Smooth muscle cell (in vitro differentiated cells): ENCODE results near the gene ADH1B. TPM values are rescaled to one million over a fixed set of nuclear protein-coding genes. Genes with fewer than 3 reads are reported as not detected.

Experiments
- DNase-seq: peaks from one replicate; lab custom pipeline; 2025; ENCODE audit not compliant: unreplicated experiment; lab: John Stamatoyannopoulos, UW
- H2AFZ ChIP-seq: fragments of 200-600 bp; sonication (generic); 2 replicates; pipeline ENCODE4 v1.6.0; 2016; ENCODE audit warnings: antibody characterized with exemption, low read depth, mild to moderate bottlenecking
- H3F3A ChIP-seq: fragments of 200-600 bp; sonication (generic); 2 replicates; pipeline ENCODE4 v1.6.0; 2017; ENCODE audit warnings: antibody characterized with exemption, low read depth
- H3K27ac ChIP-seq: fragments of 200-600 bp; sonication (generic); 2 replicates; pipeline ENCODE4 v1.5.1; 2016; ENCODE audit warnings: low read depth, mild to moderate bottlenecking
- H3K27me3 ChIP-seq: fragments of 200-600 bp; sonication (generic); 2 replicates; pipeline ENCODE4 v1.6.1; 2016; ENCODE audit warnings: low read depth, mild to moderate bottlenecking
- H3K36me3 ChIP-seq: fragments of 200-600 bp; sonication (generic); 2 replicates; pipeline ENCODE4 v1.5.1; 2016; ENCODE audit warnings: low read depth
- H3K4me1 ChIP-seq: fragments of 200-600 bp; sonication (generic); 2 replicates; pipeline ENCODE4 v1.5.1; 2016; ENCODE audit warnings: low read depth
- H3K4me2 ChIP-seq: fragments of 200-600 bp; sonication (generic); 2 replicates; pipeline ENCODE4 v1.6.0; 2016; ENCODE audit warnings: mild to moderate bottlenecking
- H3K4me3 ChIP-seq: fragments of 200-600 bp; sonication (generic); 2 replicates; pipeline ENCODE4 v1.5.1; 2016; ENCODE audit warnings: mild to moderate bottlenecking
- H3K79me2 ChIP-seq: fragments of 200-600 bp; sonication (generic); 2 replicates; pipeline ENCODE4 v1.6.0; 2016; ENCODE audit warnings: low read depth, mild to moderate bottlenecking
- H3K9ac ChIP-seq: fragments of 200-600 bp; sonication (generic); 2 replicates; pipeline ENCODE4 v1.6.0; 2016; ENCODE audit warnings: low read depth
- H3K9me3 ChIP-seq: fragments of 200-600 bp; sonication (generic); replicated peaks from 2 replicates; pipeline ENCODE4 v1.5.1; 2016; ENCODE audit warnings: low read depth
- H4K20me1 ChIP-seq: fragments of 200-600 bp; sonication (generic); 2 replicates; pipeline ENCODE4 v1.6.0; 2016; ENCODE audit warnings: low read depth
- CTCF ChIP-seq: fragments of 200-600 bp; sonication (generic); IDR thresholded peaks from 2 replicates; pipeline ENCODE4 v1.5.1; 2017; ENCODE audit warnings: borderline replicate concordance, mild to moderate bottlenecking, antibody characterized with exemption; ENCODE audit not compliant: insufficient read depth, poor library complexity, severe bottlenecking
- WGBS: methylation state at CpG from one replicate; pipeline ENCODE4 v1.1.7; 2016; ENCODE audit warnings: low lambda C conversion rate; 5-methylcytosine and 5-hydroxymethylcytosine counted together
- polyA plus RNA-seq: library from polyadenylated mRNA; unstranded; fragments of >200 nt; fragmentation: Nextera tagmentation; extraction: Ambion mirVana; gene quantifications from 2 replicates; pipeline ENCODE4 v1.2.1, GENCODE V29; 2016
- total RNA-seq: library from RNA; depleted of rRNA; stranded (reverse); fragments of >200 nt; gene quantifications from 2 replicates; pipeline ENCODE4 v1.2.3, GENCODE V29; 2014

Gene ADH1B
- total and polyA plus RNA-seq, 2 experiments from 2014 or later: not detected

GRCh38 chr4:99275050-99275449 lies 46.2 kb downstream of the ADH1B start:
- DNase-seq: no peak
- H3F3A ChIP-seq: no peaks in the 10 kb centered on the region
- TF ChIP-seq CTCF: no peak
- WGBS: 92% methylated on average over 5 of the region's 5 CpGs
- no peaks in the 10 kb centered on the region for H3K27me3 ChIP-seq
- H2AFZ ChIP-seq: no peak overlapping the region
- H3K79me2 ChIP-seq: no peaks in the 10 kb centered on the region
- no peaks in the 10 kb centered on the region for H3K4me1 ChIP-seq
- H3K4me2 ChIP-seq: no peak overlapping the region
- no peaks in the 10 kb centered on the region for H3K9me3 ChIP-seq
- no peaks in the 10 kb centered on the region for H4K20me1 ChIP-seq
- no peak overlapping the region for H3K4me3 ChIP-seq
- no peak overlapping the region for H3K9ac ChIP-seq
- H3K27ac ChIP-seq: no peak overlapping the region
- H3K36me3 ChIP-seq: no peaks in the 10 kb centered on the region

GRCh38 chr4:99273704-99274103 lies 47.5 kb downstream of the ADH1B start:
- Histone ChIP-seq H3K36me3 (no peaks in the 10 kb centered on the region), H3K9me3 (no peaks in the 10 kb centered on the region), H3K4me3 (no peak overlapping the region), H2AFZ (no peak overlapping the region), H3K27ac (no peak overlapping the region), H3F3A (no peaks in the 10 kb centered on the region), H4K20me1 (no peaks in the 10 kb centered on the region), H3K9ac (no peak overlapping the region), H3K4me2 (no peak overlapping the region), H3K4me1 (no peaks in the 10 kb centered on the region), H3K79me2 (no peaks in the 10 kb centered on the region), H3K27me3 (no peaks in the 10 kb centered on the region)
- no peak for TF ChIP-seq CTCF
- DNase-seq: no peak
- 89% methylated on average over 2 of the region's 2 CpGs for WGBS

- H3K27ac ChIP-seq: no peak overlapping the region
- H3K4me3 ChIP-seq: no peak overlapping the region
- H3K36me3 ChIP-seq: no peaks in the 10 kb centered on the region
- H3K4me2 ChIP-seq: no peak overlapping the region
- no peak for TF ChIP-seq CTCF
- H3K9ac ChIP-seq: no peak overlapping the region
- no peak overlapping the region for H2AFZ ChIP-seq
- H3K27me3 ChIP-seq: no peaks in the 10 kb centered on the region
- no peak for DNase-seq
- H3F3A ChIP-seq: no peaks in the 10 kb centered on the region
- no peaks in the 10 kb centered on the region for H3K9me3 ChIP-seq
- no peaks in the 10 kb centered on the region for H3K4me1 ChIP-seq
- H3K79me2 ChIP-seq: no peaks in the 10 kb centered on the region
- no peaks in the 10 kb centered on the region for H4K20me1 ChIP-seq
These were observed 56.3 kb downstream of the ADH1B start for GRCh38 chr4:99264927-99265326.

Other genes starting within 250 kb of the ADH1B start
- 128 and 132 TPM in 2 replicates for gene ADH5, start 232.6 kb downstream of the ADH1B start, total RNA-seq
- gene ADH5, start 232.6 kb downstream of the ADH1B start, polyA plus RNA-seq: 137 and 150 TPM in 2 replicates
- not detected in 2 replicates for gene ADH4, start 177.1 kb downstream of the ADH1B start, total RNA-seq
- gene ADH4, start 177.1 kb downstream of the ADH1B start, polyA plus RNA-seq: not detected in 2 replicates
- not detected in 2 replicates for gene ADH6, start 102.2 kb downstream of the ADH1B start, total RNA-seq
- gene ADH6, start 102.2 kb downstream of the ADH1B start, polyA plus RNA-seq: 0.15 and 0.22 TPM in 2 replicates
- gene ADH1A, start 30.4 kb downstream of the ADH1B start, total RNA-seq: not detected in 2 replicates
- not detected in 2 replicates for gene ADH1A, start 30.4 kb downstream of the ADH1B start, polyA plus RNA-seq
- gene ADH1C, start 31.3 kb upstream of the ADH1B start, total RNA-seq: not detected in 2 replicates
- gene ADH1C, start 31.3 kb upstream of the ADH1B start, polyA plus RNA-seq: not detected in 2 replicates
- gene ADH7, start 113.9 kb upstream of the ADH1B start, total RNA-seq: not detected in 2 replicates
- not detected in 2 replicates for gene ADH7, start 113.9 kb upstream of the ADH1B start, polyA plus RNA-seq
- gene C4orf17, start 189.6 kb upstream of the ADH1B start, total RNA-seq: not detected in 2 replicates
- gene C4orf17, start 189.6 kb upstream of the ADH1B start, polyA plus RNA-seq: not detected in 2 replicates
- 4.6 and 7.3 TPM in 2 replicates for gene TRMT10A, start 242.6 kb upstream of the ADH1B start, total RNA-seq
- gene TRMT10A, start 242.6 kb upstream of the ADH1B start, polyA plus RNA-seq: 1.7 and 4.0 TPM in 2 replicates